Upper lobe of left lung (tissue), 6 donors: Measurements from ENCODE around the gene ESYT2. TPM values are rescaled to one million over a fixed set of nuclear protein-coding genes. Genes with fewer than 3 reads are reported as not detected.

Experiments
- ATAC-seq, 2 donors: fragments of 200-7000 bp; cut with Tn5 transposase; one replicate each; pipeline ENCODE4 v1.9.1; 2022; ENCODE audit warnings: mild to moderate bottlenecking in 2 of 2, moderate library complexity in 2 of 2; ENCODE audit not compliant: low FRiP score in 2 of 2
- DNase-seq, 2 donors: peaks; one replicate each; pipeline ENCODE4 v3.0.0-alpha.2; 2019 to 2020
- H3K27ac ChIP-seq, 4 donors: fragments of 200-600 bp; sonication (generic); one replicate each; pipeline ENCODE4 v1.5.1; 2016 to 2019
- H3K27me3 ChIP-seq, 4 donors: fragments of 200-600 bp; sonication (generic); one replicate each; pipeline ENCODE4 v1.5.1; 2017 to 2019
- H3K36me3 ChIP-seq, 4 donors: fragments of 200-600 bp; sonication (generic); one replicate each; pipeline ENCODE4 v1.5.1; 2016 to 2019
- H3K4me1 ChIP-seq, 4 donors: fragments of 200-600 bp; sonication (generic); one replicate each; pipeline ENCODE4 v1.5.1; 2018 to 2019
- H3K4me3 ChIP-seq, 4 donors: fragments of 200-600 bp; sonication (generic); one replicate each; pipeline ENCODE4 v1.5.1; 2017 to 2019; ENCODE audit warnings: mild to moderate bottlenecking in 2 of 4, moderate library complexity in 1 of 4
- H3K9me3 ChIP-seq, 4 donors: fragments of 200-600 bp; sonication (generic); one replicate each; pipeline ENCODE4 v1.5.1; 2018 to 2019
- EP300 ChIP-seq, 4 donors: sonication (generic); formaldehyde crosslinking; IDR thresholded peaks; one replicate each; pipeline ENCODE4 v1.5.1; 2017; ENCODE audit warnings: antibody characterized with exemption in 4 of 4, control low read depth in 2 of 4
- POLR2A ChIP-seq, 4 donors: fragments of 450-650 bp; IDR thresholded peaks; one replicate each; pipeline ENCODE4 v1.5.1; 2016 to 2017; ENCODE audit warnings: antibody characterized with exemption in 4 of 4, mild to moderate bottlenecking in 2 of 4
- POLR2AphosphoS5 ChIP-seq, 2 donors: sonication (generic); formaldehyde crosslinking; IDR thresholded peaks; one replicate each; pipeline ENCODE4 v1.5.1; 2017; ENCODE audit warnings: antibody characterized with exemption in 2 of 2
- WGBS, 2 donors: methylation state at CpG; one replicate each; pipeline ENCODE4 v1.1.5; 2017 to 2018; 5-methylcytosine and 5-hydroxymethylcytosine counted together
- total RNA-seq, 6 donors: library from RNA; depleted of rRNA in 4 of 6; stranded (reverse); fragments of >200 nt in 4 of 6; gene quantifications; one replicate each; pipeline versions ENCODE4 v1.1.0 to v1.2.1, GENCODE V29; 2016 to 2021
- TF ChIP-seq, protein P1 (sequence below), 6 experiments: fragments of 450-650 bp in 4 of 6; fragments of 200-600 bp in 2 of 6; sonication (generic) in 2 of 6; IDR thresholded peaks; one replicate each; pipeline ENCODE4 v1.5.1; 2016 to 2019; ENCODE audit warnings: antibody characterized with exemption in 6 of 6
- donor health status: DM: no; HTN: no; CAD: no; lungs with moderate emphysema.
- donor health status: DM: no; HTN: yes; CAD: no; lungs with severe emphysema.

ESYT2 gene
- total RNA-seq, 6 donors from 2014 or later = 60.7 to 115 (median 74.7) TPM

DNA sequence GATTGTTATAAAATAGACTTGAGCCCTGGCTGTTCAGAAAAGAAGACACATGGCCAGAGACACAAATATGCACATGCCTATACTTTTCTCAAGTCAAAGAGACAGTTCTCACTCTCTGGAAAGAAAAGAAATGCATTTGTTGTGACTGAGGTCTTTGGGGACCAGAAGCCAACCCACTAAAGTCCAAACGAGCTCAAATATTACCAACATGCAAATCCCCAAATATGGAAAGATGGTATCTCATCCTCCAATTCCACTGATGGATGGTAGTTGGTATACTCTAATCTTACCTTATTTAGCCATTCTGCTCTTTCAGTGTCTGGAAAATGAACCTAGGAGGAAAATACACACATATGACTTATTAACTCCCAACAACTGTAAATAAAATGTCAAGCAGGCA lies 30.6 kb downstream of the ESYT2 start:
- no peak overlapping the region for H3K27ac ChIP-seq
- H3K4me1 ChIP-seq = peaks cover 15 to 18% (median 17%) of the 10 kb centered on the region in 4 donors
- TF ChIP-seq EP300 (IDR thresholded peaks at IDR 0.05) (no peak), POLR2A (IDR thresholded peaks at IDR 0.05) (no peak), POLR2AphosphoS5 (IDR thresholded peaks at IDR 0.05) (no peak)
- TF ChIP-seq, protein P1, sequence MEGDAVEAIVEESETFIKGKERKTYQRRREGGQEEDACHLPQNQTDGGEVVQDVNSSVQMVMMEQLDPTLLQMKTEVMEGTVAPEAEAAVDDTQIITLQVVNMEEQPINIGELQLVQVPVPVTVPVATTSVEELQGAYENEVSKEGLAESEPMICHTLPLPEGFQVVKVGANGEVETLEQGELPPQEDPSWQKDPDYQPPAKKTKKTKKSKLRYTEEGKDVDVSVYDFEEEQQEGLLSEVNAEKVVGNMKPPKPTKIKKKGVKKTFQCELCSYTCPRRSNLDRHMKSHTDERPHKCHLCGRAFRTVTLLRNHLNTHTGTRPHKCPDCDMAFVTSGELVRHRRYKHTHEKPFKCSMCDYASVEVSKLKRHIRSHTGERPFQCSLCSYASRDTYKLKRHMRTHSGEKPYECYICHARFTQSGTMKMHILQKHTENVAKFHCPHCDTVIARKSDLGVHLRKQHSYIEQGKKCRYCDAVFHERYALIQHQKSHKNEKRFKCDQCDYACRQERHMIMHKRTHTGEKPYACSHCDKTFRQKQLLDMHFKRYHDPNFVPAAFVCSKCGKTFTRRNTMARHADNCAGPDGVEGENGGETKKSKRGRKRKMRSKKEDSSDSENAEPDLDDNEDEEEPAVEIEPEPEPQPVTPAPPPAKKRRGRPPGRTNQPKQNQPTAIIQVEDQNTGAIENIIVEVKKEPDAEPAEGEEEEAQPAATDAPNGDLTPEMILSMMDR (IDR thresholded peaks at IDR 0.05) = no peak
- no peaks in the 10 kb centered on the region for H3K9me3 ChIP-seq
- no peaks in the 10 kb centered on the region for H3K27me3 ChIP-seq
- peaks cover 14 to 44% (median 24%) of the 10 kb centered on the region in 4 donors for H3K36me3 ChIP-seq
- ATAC-seq = no peak
- no peak for DNase-seq
- no peak overlapping the region for H3K4me3 ChIP-seq
- 78 to 87% methylated on average over 1 of the region's 1 CpG for whole genome bisulfite sequencing, 2 donors

DNA sequence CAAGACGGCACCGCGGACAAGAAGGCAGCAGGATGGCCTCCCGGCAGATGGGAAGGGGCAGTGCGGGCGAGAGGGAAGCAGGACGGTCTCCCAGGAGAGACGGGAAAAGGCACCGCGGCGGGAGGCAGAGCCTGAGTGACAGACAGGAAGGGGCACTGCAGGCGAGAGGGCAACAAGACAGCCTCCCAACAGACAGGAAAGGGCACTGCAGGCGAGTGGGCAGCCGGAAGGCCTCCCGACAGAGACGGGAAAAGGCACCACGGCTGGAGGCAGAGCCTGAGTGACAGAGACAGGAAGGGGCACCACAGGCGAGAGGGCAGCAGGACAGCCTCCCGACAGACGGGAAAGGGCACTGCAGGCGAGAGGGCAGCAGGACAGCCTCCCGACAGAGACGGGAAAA lies 32.6 kb downstream of the ESYT2 start:
- H3K36me3 ChIP-seq = peaks cover 14 to 63% (median 27%) of the 10 kb centered on the region in 4 donors
- TF ChIP-seq POLR2AphosphoS5 (IDR thresholded peaks at IDR 0.05) (no peak), POLR2A (IDR thresholded peaks at IDR 0.05) (no peak), EP300 (IDR thresholded peaks at IDR 0.05) (no peak)
- TF ChIP-seq, protein P1 (IDR thresholded peaks at IDR 0.05) = no peak
- DNase-seq = peak in 1 of 2 donors; percentile 44

DNA sequence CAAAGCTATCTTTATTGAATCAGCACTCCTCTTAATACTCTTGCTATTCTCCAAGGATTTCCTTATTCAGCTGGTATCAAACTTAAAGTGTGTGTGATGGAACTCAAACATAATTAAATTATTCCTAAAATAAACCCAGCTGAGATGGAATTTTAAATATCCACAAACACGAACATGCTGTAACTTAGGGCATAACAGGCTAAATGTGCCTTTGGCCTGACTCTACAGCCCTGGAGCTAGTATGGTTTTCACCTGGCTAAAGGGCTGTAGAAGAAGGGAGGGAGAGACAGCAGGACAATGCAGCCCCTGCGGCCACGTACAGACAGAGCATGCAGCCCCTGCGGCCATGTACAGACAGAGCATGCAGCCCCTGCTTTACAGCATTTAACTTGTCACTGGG lies 34.0 kb downstream of the ESYT2 start:
- no peak overlapping the region for H3K27ac ChIP-seq

More for the DNA sequence above, 32.6 kb downstream of the ESYT2 start:
- Histone ChIP-seq H3K4me3 (no peak overlapping the region), H3K27ac (no peak overlapping the region), H3K27me3 (no peaks in the 10 kb centered on the region), H3K4me1 (peaks cover 0 to 6% (median 2%) of the 10 kb centered on the region in 4 donors), H3K9me3 (no peaks in the 10 kb centered on the region)
- 71 to 81% methylated on average over 22 to 23 of the region's 23 CpGs for WGBS, 2 donors
- no peak for ATAC-seq

DNA sequence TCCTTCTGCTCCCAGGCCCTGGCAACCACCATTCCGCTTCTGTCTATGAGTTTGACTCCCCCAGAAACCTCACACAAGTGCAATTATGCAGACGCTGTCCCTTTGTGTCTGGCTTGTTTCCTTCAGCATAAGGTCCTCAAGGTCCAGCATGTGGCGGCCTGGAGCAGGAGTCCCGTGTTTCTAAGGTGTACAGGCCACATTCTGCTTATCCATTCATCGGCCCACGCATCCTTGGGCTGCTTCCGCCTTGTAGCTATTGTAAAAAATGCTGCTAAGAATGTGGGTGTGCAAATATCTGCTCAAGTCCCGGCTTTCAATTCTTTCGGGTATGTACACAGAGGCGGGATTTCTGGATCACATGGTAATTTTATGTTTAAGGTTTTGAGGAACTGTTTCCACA lies 38.2 kb downstream of the ESYT2 start:
- H3K4me3 ChIP-seq = no peak overlapping the region
- H3K36me3 ChIP-seq = peaks cover 17 to 80% (median 26%) of the 10 kb centered on the region in 4 donors
- ATAC-seq (no peak), DNase-seq (no peak)
- WGBS, 2 donors = 83 to 90% methylated on average over 10 of the region's 10 CpGs
- no peak overlapping the region for H3K27ac ChIP-seq
- no peaks in the 10 kb centered on the region for H3K27me3 ChIP-seq
- TF ChIP-seq EP300 (IDR thresholded peaks at IDR 0.05) (no peak), POLR2AphosphoS5 (IDR thresholded peaks at IDR 0.05) (no peak), POLR2A (IDR thresholded peaks at IDR 0.05) (no peak)
- TF ChIP-seq, protein P1 (IDR thresholded peaks at IDR 0.05) = no peak
- peaks cover 0 to 5% (median 0%) of the 10 kb centered on the region in 4 donors for H3K4me1 ChIP-seq
- H3K9me3 ChIP-seq = no peaks in the 10 kb centered on the region

More for the DNA sequence above, 34.0 kb downstream of the ESYT2 start:
- no peaks in the 10 kb centered on the region for H3K9me3 ChIP-seq
- WGBS, 2 donors = 71 to 78% methylated on average over 4 of the region's 4 CpGs
- H3K27me3 ChIP-seq = no peaks in the 10 kb centered on the region
- no peak overlapping the region for H3K4me3 ChIP-seq
- H3K36me3 ChIP-seq = peaks cover 14 to 77% (median 35%) of the 10 kb centered on the region in 4 donors
- DNase-seq = no peak
- peaks cover 0 to 2% (median 0%) of the 10 kb centered on the region in 4 donors for H3K4me1 ChIP-seq
- no peak for TF ChIP-seq EP300 (IDR thresholded peaks at IDR 0.05)
- TF ChIP-seq POLR2AphosphoS5 (IDR thresholded peaks at IDR 0.05) = no peak
- TF ChIP-seq POLR2A (IDR thresholded peaks at IDR 0.05) = no peak
- TF ChIP-seq, protein P1 (IDR thresholded peaks at IDR 0.05) = no peak
- ATAC-seq = no peak

DNA sequence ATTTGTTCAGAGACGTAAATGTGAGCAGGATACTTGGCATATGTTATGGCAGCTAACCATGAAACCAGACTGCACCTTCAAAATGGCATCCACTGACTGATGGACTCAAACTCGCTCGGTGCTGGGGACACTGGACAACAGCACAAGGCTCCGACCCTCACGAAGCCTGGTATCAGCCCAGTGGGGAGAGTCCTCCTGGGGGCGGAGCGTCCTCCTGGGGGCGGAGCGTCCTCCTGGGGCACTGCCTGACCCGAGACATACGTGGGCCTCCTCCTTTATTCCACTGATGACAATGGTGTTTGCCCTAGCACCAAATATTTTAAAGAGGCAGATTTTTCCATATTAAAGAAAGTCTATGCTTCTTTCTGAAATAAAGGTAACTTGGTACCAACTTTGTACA lies 39.5 kb downstream of the ESYT2 start:
- no peaks in the 10 kb centered on the region for H3K27me3 ChIP-seq

More for the DNA sequence above, 39.5 kb downstream of the ESYT2 start:
- ATAC-seq = peak; percentile 33 to 61
- peak in 1 of 2 donors; percentile 62 for DNase-seq
- Histone ChIP-seq H3K27ac (no peak overlapping the region), H3K9me3 (no peaks in the 10 kb centered on the region), H3K4me1 (peaks cover 0 to 5% (median 0%) of the 10 kb centered on the region in 4 donors), H3K4me3 (no peak overlapping the region), H3K36me3 (peaks cover 8 to 70% (median 18%) of the 10 kb centered on the region in 4 donors)
- WGBS, 2 donors = 88 to 90% methylated on average over 11 of the region's 11 CpGs
- TF ChIP-seq EP300 (IDR thresholded peaks at IDR 0.05) = no peak
- no peak for TF ChIP-seq POLR2A (IDR thresholded peaks at IDR 0.05)
- TF ChIP-seq, protein P1 (IDR thresholded peaks at IDR 0.05) = no peak
- TF ChIP-seq POLR2AphosphoS5 (IDR thresholded peaks at IDR 0.05) = no peak
